CD1c-positive myeloid dendritic cell (primary cell): ENCODE data around the gene ZMYM2.

Source experiments
- DNase-seq: peaks from one replicate; pipeline ENCODE4 v3.0.0-alpha.2; 2016; ENCODE audit errors: extremely low spot score

Gene ZMYM2

DNA sequence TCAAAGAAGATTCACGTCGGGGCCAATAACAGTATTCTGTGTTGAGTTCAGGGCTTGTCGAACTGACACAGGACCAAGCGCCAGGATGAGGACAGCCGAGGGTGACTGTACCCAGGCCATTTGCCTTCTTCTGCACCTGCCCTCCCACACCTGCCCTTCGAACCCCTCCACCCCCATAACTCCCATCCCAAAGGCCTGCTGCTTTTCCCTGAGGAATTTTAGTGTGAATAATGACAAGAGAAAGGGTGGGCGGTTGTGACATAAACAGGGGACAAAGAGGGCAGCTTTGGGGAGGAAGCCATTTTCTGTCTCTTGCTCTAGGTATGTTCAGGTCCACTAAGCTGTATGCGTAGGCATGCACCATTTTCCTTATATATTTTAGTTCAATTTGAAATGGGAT is 176.2 kb downstream of the ZMYM2 start:
- no peak for DNase-seq

DNA sequence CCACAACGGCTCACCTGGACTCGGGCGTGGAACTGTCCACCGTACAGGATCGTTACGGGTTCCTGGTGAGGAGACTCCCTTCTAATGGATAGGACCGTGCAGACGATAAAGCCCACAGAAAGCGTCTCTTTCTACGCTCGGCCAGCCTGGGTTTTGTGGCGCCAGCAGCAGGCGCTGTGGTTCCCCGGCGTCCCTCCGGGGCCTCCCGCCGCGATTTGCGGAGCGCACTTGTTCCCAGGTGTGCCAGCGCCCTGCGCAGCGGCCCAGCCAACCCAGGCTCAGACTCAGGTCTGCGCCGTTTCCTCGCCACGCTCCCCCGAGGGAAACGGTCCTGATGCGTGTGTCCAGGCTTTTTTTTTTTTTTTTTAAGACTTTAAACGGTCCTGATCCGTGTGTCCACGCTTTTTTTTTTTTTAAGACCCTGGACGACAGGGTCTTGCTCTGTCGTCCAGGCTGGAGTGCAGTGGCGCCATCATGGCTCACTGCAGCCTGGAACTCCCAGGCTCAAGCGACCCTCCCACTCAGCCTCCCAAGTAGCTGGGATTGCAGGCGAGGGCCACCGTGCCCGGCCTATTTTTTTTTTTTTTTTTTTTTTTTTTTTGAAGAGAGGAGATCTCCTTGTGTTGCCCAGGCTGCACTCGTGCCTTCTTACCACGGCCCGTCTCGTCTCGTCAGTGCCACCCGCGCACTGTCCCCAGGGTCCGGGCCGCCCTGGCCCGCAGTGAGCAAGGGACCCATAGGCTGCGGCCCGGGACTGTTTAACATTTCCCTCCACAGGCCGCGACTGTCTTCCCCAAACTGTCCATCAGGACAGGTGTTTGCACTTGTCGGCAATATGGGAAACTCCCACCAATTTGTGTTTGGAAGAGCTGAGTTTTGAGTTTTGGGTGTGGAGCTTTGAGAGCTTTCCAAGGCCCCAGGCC is 178.5 kb downstream of the ZMYM2 start:
- peak; percentile 27 for DNase-seq

DNA sequence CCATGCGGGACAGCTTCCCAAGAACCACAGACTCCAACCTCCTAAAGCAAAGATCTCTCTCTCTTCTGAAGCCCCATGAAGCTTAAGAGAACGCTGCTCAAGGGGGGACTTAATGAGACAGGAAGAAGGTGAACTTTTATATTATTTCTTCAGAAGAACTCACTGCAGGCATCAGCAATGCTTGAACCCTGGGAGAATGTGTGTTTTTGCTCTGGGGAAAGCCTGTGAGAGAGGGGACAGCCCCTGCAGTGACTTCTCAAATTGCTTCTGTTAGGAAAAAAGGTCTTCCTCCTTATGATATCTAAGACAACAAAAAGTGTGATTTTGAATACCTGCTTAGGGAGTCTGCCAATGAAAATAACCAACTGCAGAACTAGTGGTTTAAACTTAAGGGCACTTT is 179.3 kb downstream of the ZMYM2 start:
- no peak for DNase-seq

DNA sequence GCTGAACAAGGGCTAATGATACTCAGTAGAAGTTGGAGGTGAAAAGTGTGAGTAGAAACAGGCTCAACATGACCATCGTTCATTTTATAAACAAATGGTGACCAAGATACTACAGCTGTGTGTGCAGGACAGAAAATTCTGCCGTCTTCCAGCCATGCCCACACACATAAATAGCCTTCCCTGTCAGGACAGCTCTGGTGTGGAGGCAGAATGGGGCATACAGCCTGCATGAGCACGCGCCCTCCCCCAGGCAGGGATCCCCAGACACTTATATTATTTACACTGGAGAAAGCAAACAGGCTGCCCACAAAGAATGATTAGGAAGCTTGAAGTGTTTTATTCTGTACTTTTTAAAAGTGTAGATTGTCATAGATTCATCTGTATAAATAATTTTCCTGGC is 182.0 kb downstream of the ZMYM2 start:
- DNase-seq, result no peak
